Esophagus squamous epithelium (tissue), 5 donors: ENCODE data around the gene LGR6. TPM values are rescaled to one million over a fixed set of nuclear protein-coding genes. Genes with fewer than 3 reads are reported as not detected.
"Not testable (repeated sequence)": the region's sequence is repeated elsewhere in the genome, so short reads cannot be mapped to it uniquely, and the experiment has no call there.

Experiments used
- DNase-seq: peaks from one replicate; lab custom pipeline; 2025; lab: John Stamatoyannopoulos, UW
- H3K27ac ChIP-seq, 4 donors: fragments of 200-600 bp; sonication (generic); one replicate each; pipeline ENCODE4 v1.5.1; 2016 to 2019; ENCODE audit warnings: mild to moderate bottlenecking in 1 of 4
- H3K27me3 ChIP-seq, 4 donors: fragments of 200-600 bp; sonication (generic); 1 replicate in 3 of 4; 2 replicates in 1 of 4; pipeline versions ENCODE4 v1.5.1 to v1.6.0; 2017 to 2021; ENCODE audit warnings: antibody characterized with exemption in 1 of 4
- H3K36me3 ChIP-seq, 3 donors: fragments of 200-600 bp; sonication (generic); one replicate each; pipeline ENCODE4 v1.5.1; 2016 to 2019
- H3K4me1 ChIP-seq, 3 donors: fragments of 200-600 bp; sonication (generic); one replicate each; pipeline ENCODE4 v1.5.1; 2017 to 2019
- H3K4me3 ChIP-seq, 4 donors: fragments of 200-600 bp; sonication (generic); 1 replicate in 3 of 4; 2 replicates in 1 of 4; pipeline ENCODE4 v1.5.1; 2016 to 2019; ENCODE audit warnings: mild to moderate bottlenecking in 2 of 4, moderate library complexity in 1 of 4
- H3K9me3 ChIP-seq, 3 donors: fragments of 200-600 bp; sonication (generic); one replicate each; pipeline ENCODE4 v1.5.1; 2016 to 2019
- POLR2A ChIP-seq, 4 donors: fragments of 450-650 bp; IDR thresholded peaks; one replicate each; pipeline ENCODE4 v1.6.1; 2017; ENCODE audit warnings: antibody characterized with exemption in 4 of 4, mild to moderate bottlenecking in 4 of 4, moderate library complexity in 3 of 4
- WGBS, 2 donors: methylation state at CpG; one replicate each; pipeline ENCODE4 v1.1.5; 2018; 5-methylcytosine and 5-hydroxymethylcytosine counted together
- intact Hi-C: fragments of 100-400 bp; cut with DNase I; formaldehyde crosslinking; loops from one replicate; pipeline ENCODE4 v1.15.0; 2022
- total RNA-seq, 4 donors: library from RNA; depleted of rRNA; stranded (reverse); fragments of >200 nt; gene quantifications; one replicate each; pipeline ENCODE4 v1.1.0, GENCODE V29; 2016
- TF ChIP-seq, protein P1 (sequence below), 6 experiments: fragments of 450-650 bp in 4 of 6; fragments of 200-600 bp in 2 of 6; sonication (generic) in 2 of 6; IDR thresholded peaks; one replicate each; pipeline ENCODE4 v1.5.1; 2016 to 2019; ENCODE audit warnings: antibody characterized with exemption in 6 of 6, mild to moderate bottlenecking in 4 of 6, moderate library complexity in 4 of 6
- donor health status: DM: yes; HTN: yes; CAD: no.

Gene LGR6
- total RNA-seq, 4 donors from 2014 or later: 0.53 to 6.4 (median 2.9) TPM

GRCh38 chr1:202351725-202352124, 158.1 kb downstream of the LGR6 start:
- WGBS, 2 donors: 80 to 98% methylated on average over 2 of the region's 2 CpGs
- peaks cover 3 to 28% (median 13%) of the 10 kb centered on the region in 3 donors for H3K4me1 ChIP-seq
- no peak overlapping the region for H3K27ac ChIP-seq
- H3K9me3 ChIP-seq: no peaks in the 10 kb centered on the region
- no peaks in the 10 kb centered on the region for H3K36me3 ChIP-seq
- DNase-seq: no peak
- no peak overlapping the region for H3K4me3 ChIP-seq
- TF ChIP-seq, protein P1, sequence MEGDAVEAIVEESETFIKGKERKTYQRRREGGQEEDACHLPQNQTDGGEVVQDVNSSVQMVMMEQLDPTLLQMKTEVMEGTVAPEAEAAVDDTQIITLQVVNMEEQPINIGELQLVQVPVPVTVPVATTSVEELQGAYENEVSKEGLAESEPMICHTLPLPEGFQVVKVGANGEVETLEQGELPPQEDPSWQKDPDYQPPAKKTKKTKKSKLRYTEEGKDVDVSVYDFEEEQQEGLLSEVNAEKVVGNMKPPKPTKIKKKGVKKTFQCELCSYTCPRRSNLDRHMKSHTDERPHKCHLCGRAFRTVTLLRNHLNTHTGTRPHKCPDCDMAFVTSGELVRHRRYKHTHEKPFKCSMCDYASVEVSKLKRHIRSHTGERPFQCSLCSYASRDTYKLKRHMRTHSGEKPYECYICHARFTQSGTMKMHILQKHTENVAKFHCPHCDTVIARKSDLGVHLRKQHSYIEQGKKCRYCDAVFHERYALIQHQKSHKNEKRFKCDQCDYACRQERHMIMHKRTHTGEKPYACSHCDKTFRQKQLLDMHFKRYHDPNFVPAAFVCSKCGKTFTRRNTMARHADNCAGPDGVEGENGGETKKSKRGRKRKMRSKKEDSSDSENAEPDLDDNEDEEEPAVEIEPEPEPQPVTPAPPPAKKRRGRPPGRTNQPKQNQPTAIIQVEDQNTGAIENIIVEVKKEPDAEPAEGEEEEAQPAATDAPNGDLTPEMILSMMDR (IDR thresholded peaks at IDR 0.05): no peak
- TF ChIP-seq POLR2A (IDR thresholded peaks at IDR 0.05): no peak
- no peaks in the 10 kb centered on the region for H3K27me3 ChIP-seq
- intact Hi-C loops: no loop called here

DNA sequence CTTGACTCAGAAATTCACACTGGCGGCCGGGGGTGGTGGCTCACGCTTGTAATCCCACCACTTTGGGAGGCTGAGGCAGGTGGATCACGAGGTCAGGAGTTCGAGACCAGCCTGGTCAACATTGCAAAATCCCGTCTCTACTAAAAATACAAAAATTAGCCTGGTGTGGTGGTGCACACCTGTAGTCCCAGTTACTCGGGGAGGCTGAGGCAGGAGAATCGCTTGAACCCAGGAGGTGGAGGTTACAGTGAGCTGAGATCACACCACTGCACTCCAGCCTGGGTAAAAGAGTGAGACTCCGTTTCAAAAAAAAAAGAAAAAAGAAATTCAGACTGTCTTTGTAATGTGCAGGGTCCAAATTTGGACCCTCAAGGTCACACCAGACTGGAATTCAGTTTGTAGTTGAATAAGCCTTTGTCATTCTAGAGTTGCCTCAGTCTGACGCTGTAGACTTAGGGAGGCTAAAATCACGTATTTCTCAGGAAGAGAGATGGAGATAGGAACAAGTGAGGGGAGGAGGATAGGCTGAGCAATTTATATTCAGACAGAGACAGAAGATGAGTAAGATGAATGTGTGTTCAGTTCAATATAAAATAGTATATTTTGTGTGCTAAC, 159.1 kb downstream of the LGR6 start:
- H3K9me3 ChIP-seq, DNase-seq, intact Hi-C loops, H3K36me3 ChIP-seq, H3K27me3 ChIP-seq, H3K4me3 ChIP-seq, H3K27ac ChIP-seq: not testable (repeated sequence)
- H3K4me1 ChIP-seq: peaks cover 3 to 30% (median 13%) of the 10 kb centered on the region in 3 donors
- 87 to 92% methylated on average over 7 to 11 of the region's 11 CpGs for WGBS, 2 donors

- Histone ChIP-seq H3K27ac (no peak overlapping the region), H3K4me1 (peaks cover 0 to 13% (median 0%) of the 10 kb centered on the region in 3 donors), H3K4me3 (no peak overlapping the region), H3K27me3 (no peaks in the 10 kb centered on the region), H3K36me3 (no peaks in the 10 kb centered on the region), H3K9me3 (no peaks in the 10 kb centered on the region)
- intact Hi-C loops: no loop called here
- TF ChIP-seq, protein P1 (IDR thresholded peaks at IDR 0.05): no peak
- no peak for TF ChIP-seq POLR2A (IDR thresholded peaks at IDR 0.05)
- no peak for DNase-seq
Observed at GRCh38 chr1:202355944-202356553, 162.4 kb downstream of the LGR6 start.

DNA sequence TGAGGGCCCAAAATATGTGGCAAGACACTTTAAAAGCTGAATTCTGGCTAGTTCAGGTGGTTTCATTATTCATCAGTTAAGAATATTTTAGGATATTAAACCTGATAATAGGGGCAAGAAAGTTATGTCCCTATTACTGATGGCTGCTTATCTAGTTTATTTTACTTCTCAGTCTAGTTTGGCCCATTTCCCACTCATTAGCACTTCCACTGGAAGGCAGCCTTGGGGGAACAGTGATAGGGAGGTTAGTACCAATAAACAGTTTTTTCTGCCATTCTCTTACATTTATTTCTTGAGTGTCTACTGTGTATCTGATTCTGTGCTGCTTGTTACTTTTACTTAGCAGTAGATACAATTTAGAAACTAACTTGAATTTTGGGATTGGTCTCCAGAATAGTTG, 163.9 kb downstream of the LGR6 start:
- H3K9me3 ChIP-seq: no peaks in the 10 kb centered on the region
- TF ChIP-seq, protein P1 (IDR thresholded peaks at IDR 0.05): no peak
- no peaks in the 10 kb centered on the region for H3K27me3 ChIP-seq
- H3K36me3 ChIP-seq: no peaks in the 10 kb centered on the region
- H3K4me1 ChIP-seq: peaks cover 0 to 13% (median 0%) of the 10 kb centered on the region in 3 donors
- H3K4me3 ChIP-seq: no peak overlapping the region
- no peak for DNase-seq
- intact Hi-C loops: no loop called here
- H3K27ac ChIP-seq: no peak overlapping the region

DNA sequence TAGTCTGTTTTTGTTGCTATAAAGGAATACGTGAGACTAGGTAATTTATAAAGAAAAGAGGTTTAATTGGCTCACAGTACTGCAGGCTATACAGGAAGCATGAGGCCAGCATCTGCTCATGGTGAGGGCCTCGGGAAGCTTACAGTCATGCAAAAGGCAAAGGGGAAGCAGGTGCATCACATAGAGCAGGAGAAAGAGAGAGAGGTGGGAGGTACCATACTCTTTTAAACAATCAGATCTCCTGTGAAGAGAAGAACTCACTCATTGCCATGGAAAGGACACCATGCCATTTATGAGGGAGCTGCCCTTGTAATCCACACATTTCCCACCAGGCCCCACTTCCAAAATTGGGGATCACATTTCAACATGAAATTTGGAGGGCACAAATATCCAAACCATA, 167.6 kb downstream of the LGR6 start:
- TF ChIP-seq POLR2A (IDR thresholded peaks at IDR 0.05): no peak
- TF ChIP-seq, protein P1 (IDR thresholded peaks at IDR 0.05): no peak
- Histone ChIP-seq H3K27ac (no peak overlapping the region), H3K4me3 (no peak overlapping the region), H3K27me3 (no peaks in the 10 kb centered on the region), H3K9me3 (no peaks in the 10 kb centered on the region), H3K4me1 (peaks cover 0 to 7% (median 5%) of the 10 kb centered on the region in 3 donors), H3K36me3 (no peaks in the 10 kb centered on the region)
- intact Hi-C loops: no loop called here
- DNase-seq: no peak
- WGBS, 2 donors: 79 to 88% methylated on average over 2 of the region's 2 CpGs
